CD4-positive, alpha-beta T cell treated with Interleukin-15 for 4 hours (primary cell): ENCODE results near the gene CCL8.

Experiments
- DNase-seq: peaks from one replicate; pipeline ENCODE4 v3.0.0-alpha.2; 2020; ENCODE audit warnings: low spot score

CCL8 gene

GRCh38 chr17:34319039-34319483 is at the start of gene CCL8:
CCL8 (plus strand) TSS chr17:34319435; CDS start chr17:34319502, 67 bp downstream.
- DNase-seq = no peak

GRCh38 chr17:34269969-34270368 is 49.3 kb upstream of the CCL8 start, which contains the start of gene CCL7:
CCL7 (plus strand) TSS chr17:34270221; CDS start chr17:34270291, 70 bp downstream.
- no peak for DNase-seq

GRCh38 chr17:34275881-34276280 is 43.4 kb upstream of the CCL8 start:
- DNase-seq = no peak

DNA sequence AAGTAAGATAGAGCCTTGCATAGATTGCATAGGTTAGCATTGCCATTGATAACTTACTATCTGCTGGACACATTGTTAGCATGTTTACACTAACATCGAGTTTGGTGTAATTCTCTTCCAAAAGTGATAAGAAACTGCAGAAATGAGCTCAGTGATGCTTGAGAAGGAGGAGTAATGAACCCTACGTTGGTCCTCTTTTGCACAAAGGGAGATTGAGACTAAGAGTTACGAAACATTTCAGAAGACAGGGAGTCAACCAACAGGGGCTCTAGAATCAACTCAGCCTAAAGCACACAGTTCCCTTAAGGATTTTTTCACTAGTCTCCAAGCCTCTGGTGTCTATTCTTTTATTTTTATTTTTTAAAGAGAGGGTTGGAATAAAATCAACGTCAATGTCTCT is 42.4 kb upstream of the CCL8 start:
- DNase-seq = no peak

- DNase-seq = no peak
Observed at GRCh38 chr17:34283571-34283970, 35.7 kb upstream of the CCL8 start.

DNA sequence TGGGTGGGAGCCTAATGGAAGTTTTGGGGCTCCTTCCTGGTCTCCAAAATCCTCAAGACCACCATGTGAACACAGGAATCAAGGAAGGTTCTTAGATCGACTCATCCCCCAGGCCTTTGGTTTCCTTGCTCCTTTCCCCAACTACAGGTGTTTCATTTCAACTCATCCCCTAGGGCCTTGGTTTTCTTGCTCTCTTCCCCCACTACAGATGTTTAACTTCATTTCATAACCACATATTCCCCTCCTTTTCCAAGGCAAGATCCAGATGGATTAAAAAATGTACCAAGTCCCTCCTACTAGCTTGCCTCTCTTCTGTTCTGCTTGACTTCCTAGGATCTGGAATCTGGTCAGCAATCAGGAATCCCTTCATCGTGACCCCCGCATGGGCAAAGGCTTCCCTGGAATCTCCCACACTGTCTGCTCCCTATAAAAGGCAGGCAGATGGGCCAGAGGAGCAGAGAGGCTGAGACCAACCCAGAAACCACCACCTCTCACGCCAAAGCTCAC is 33.9 kb upstream of the CCL8 start, which contains the start of gene CCL11:
CCL11 (plus strand) TSS at position 457 of the 507 bp plus-strand sequence. CDS start 67 bp downstream, outside the sequence.
- no peak for DNase-seq

GRCh38 chr17:34287875-34288274 is 31.4 kb upstream of the CCL8 start:
- no peak for DNase-seq

DNA sequence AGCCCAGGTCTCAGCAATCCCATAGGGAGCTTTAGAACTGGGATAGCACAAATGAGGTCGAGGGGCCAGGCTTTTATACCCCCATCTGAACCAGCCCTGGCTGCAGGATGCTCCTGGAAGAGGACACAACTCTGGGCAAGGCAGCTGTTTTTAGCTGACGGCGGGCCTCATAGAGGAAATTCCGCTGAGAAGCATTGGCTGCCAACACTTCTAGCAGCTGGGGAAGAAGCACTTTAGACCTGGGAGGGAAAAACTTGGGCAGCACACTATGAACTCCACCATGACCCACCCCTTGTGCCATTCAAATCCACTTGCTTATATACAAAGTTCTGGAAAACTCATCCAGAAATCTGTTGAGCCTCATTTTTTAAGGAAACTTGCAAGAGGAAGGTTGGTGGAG is 28.6 kb upstream of the CCL8 start:
- DNase-seq = no peak

DNA sequence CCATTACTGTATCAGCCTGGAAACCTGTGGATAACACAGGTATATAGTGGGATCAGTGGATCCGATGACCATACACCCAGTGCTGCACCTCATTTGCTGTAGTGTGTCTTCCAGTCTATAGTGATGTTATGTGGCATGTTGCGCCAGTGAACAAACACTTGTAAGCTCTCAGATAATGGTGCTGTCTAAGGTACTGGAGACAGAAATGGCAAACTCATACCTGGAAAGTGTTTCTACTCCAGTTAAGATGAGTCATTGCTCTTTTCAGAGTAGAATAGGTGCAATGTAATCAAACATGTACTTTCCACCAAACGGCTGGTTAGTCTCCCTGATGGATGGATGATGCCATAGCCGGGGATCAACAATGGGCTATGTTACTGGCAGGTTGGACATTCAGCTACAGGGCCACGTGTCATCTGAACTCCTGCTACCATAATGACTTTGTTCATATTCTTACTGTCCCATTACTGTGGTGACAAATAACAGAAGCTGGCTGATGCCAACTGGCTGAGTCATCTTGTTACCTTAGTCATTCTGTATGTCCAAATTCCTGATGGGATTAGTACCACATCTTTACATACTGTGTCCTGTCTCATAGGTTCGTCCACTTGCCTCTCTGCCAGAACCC is 27.4 kb upstream of the CCL8 start:
- no peak for DNase-seq

GRCh38 chr17:34299027-34299426 is 20.2 kb upstream of the CCL8 start:
- no peak for DNase-seq

DNA sequence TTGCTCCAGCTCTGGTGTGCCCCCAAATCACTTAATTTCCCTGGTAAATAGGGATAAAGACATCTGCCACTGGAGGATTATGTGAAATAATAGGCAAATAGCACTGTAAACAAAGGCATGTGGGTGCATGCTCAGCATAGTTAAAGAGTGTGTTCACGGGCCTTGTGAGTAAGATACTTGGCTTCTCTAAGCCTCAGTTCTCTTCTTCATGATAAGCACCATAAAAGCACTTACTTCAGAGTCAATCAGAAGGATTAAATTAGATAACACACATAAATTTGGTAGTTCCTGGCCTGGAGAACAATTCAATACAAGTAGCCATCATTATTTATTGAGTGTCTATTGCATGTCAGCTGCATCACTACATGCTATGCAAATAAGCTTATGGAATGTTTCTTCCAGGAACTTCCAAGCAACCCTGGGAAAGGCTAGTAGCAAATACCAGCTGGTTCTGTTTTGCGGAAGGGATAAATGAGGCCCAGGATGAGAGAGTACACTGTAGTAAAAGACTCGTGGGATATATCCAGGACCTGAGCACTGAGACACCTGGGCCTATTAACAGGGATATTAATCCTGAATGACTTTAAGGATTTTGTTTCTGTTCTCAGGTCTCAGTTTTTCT is 19.2 kb upstream of the CCL8 start:
- DNase-seq = no peak

- DNase-seq = no peak
Observed at GRCh38 chr17:34300652-34301370, 18.4 kb upstream of the CCL8 start.

DNA sequence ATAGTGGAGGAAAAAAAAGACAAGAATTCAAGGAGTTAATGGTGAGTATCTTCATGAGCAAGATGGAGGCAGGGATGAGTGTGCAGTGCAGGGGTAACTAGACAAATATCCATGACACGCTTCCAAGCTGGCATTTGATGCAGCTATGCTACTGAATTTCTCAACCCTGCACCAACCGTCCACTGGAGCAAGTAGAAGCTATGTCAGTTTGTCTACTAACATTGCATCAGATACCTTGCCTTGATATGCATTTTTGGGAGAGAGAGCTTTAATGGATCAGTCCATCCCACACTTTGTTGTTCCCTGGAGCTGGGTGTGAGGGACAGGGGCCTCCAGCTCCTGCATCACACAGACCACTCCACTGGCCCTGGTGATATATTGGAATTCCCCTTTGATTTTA is 17.2 kb upstream of the CCL8 start:
- DNase-seq = no peak

DNA sequence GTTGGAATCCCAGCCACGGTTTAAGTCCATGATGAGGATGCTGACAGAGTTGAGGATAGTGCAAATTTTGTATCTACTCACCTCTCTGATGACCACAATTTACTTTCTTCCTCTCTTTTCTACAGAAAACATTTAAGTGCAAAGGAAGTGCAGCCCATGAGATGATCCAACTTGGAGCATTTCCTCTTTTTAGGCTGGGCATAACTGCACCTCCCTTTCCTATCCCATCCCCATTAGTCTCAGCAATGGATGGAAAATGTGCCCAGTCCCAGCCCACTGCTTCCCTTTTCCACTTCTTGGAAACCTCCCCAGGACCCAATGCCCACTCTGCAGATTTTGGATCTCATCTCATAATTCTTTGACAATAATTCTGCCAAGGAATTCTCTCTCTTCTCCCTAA is 16.6 kb upstream of the CCL8 start:
- no peak for DNase-seq

- DNase-seq = no peak
Observed at GRCh38 chr17:34303606-34304005, 15.6 kb upstream of the CCL8 start.

DNA sequence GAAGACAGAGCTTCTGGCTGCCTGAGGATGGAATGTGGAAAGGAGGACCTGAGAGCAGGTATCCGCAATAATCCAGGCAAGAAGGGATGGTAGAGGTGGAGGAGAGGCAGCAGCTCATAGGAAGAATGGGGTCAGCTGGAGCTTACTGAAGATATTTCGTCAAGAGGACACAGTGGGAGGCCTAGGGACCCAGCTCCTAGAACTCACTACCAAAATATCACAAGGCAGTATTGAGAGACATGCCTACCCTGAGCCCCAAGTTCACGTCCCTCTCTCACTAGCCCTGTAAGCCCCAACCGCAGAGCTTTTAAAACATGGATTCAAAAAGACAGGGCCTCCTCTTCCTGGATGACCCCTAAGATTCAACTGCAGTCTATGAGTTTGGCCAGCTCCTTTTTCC is 14.2 kb upstream of the CCL8 start:
- DNase-seq = no peak

- DNase-seq = no peak
Observed at GRCh38 chr17:34305606-34306005, 13.6 kb upstream of the CCL8 start.

- no peak for DNase-seq
Observed at GRCh38 chr17:34306466-34306865, 12.8 kb upstream of the CCL8 start.

DNA sequence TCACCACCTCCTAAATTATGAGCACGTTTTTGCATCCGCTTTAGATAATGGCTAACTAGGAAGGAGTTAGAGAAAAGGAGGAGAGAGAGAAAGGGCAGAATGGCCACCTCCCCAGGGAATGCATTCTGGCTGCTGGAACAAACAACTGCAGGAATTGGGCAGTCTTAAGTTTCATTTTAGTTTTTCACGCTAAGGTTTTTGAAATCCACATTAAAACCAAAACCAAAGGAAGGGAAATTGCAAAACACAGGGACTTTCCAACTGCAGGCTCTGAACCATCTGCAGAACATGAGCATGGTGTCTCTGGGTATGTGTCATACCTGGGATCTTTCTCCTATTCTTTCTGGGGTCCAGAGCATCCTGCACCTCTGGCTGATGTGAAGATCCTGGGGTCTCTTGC is 12.1 kb upstream of the CCL8 start:
- DNase-seq = no peak

DNA sequence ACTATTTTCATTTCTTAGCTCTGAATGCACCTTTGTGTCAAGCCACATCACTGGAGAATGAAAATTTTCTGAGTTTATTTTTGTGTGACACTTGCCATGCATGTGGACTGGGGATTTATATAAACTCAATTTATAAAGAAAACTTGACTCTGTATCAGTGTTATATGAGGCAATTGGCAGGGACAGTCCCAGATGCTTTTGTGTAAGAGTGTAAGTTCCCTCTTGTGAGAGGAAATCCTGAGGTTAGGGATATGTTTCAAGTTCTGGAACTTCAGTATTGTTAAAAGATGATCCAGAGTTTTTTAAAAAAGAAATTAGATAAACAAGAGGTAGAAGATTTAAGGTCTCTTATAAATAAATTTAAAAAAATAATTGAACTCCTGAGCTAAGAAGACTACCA is 10.9 kb upstream of the CCL8 start:
- DNase-seq = no peak

DNA sequence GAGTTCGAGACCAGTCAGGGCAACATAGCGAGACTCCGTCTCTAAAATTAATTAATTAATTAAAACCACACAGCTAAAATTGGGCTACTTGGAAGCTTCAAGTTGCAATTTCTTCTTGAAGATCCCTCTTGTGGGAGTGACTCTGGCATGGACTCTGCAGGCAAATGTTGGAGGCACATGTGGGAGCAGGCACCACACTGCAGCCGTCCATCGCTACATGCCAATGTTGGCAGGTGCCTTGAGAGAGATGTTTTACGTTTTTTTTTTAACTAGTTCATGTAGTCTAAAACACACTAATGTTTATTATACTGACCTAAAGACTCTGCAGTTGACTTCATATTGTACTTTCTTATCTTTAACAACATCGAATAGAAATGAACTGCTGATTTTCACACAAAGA is 7.9 kb upstream of the CCL8 start:
- no peak for DNase-seq

- no peak for DNase-seq
Observed at GRCh38 chr17:34312080-34312479, 7.2 kb upstream of the CCL8 start.

DNA sequence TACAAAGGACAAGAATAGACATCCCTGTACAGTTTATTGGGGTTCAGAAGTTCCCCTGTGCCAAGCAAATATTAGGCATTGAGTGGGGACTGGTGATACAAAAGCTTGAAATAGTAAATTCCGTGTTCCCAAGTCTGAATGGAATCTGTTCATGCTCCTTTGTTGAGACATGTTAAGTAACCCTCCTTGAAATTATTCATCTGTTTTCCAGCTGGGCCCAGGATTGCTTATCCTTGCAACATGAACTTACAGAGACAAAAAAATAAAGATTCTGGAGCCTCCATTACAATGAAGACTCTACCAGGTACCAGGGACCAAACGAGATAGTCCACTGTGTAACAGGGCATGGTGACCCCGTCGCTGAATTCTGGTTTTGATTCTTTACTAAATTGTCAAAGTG is 6.1 kb upstream of the CCL8 start:
- no peak for DNase-seq
